Left cardiac atrium (tissue), 4 donors: ENCODE measurements around the gene FABP7. TPM values are rescaled to one million over a fixed set of nuclear protein-coding genes. Genes with fewer than 3 reads are reported as not detected.

Experiments used
- ATAC-seq, 2 donors: fragments of 200-7000 bp; cut with Tn5 transposase; one replicate each; pipeline ENCODE4 v1.9.1; 2020; ENCODE audit warnings: mild to moderate bottlenecking in 2 of 2, moderate library complexity in 2 of 2
- DNase-seq: peaks from one replicate; pipeline ENCODE4 v3.0.0-alpha.2; 2020
- intact Hi-C, 2 donors: fragments of 100-400 bp; cut with DNase I; formaldehyde crosslinking; loops; one replicate each; pipeline versions ENCODE4 v1.14.1 to v1.15.1; 2022 to 2023
- total RNA-seq, 2 donors: library from RNA; stranded (reverse); fragmentation: NEBNext Ultra II Directional; extraction: Animal tissue kit (Norgen Biotek cat#: 25700); gene quantifications; one replicate each; pipeline ENCODE4 v1.2.1, GENCODE V29; 2021
- donor health status: DM: no; HTN: yes; CAD: no.
- donor health status: DM: no; HTN: yes; CAD: no; lungs with severe emphysema.
- donor health status: DM: yes; HTN: yes; CAD: no.
- donor health status: Dilated cardiomyopathy.

FABP7 gene
- total RNA-seq, 2 donors from 2014 or later, result 0.21 TPM; not detected in 1

GRCh38 chr6:122753000-122753687, 26.4 kb upstream of the FABP7 start:
- intact Hi-C loops, result no loop called here
- DNase-seq (no peak), ATAC-seq (no peak)

GRCh38 chr6:122753688-122754056, 25.8 kb upstream of the FABP7 start:
- DNase-seq (no peak), ATAC-seq (peak in 1 of 2 donors; percentile 53)
- intact Hi-C loops, result no loop called here

DNA sequence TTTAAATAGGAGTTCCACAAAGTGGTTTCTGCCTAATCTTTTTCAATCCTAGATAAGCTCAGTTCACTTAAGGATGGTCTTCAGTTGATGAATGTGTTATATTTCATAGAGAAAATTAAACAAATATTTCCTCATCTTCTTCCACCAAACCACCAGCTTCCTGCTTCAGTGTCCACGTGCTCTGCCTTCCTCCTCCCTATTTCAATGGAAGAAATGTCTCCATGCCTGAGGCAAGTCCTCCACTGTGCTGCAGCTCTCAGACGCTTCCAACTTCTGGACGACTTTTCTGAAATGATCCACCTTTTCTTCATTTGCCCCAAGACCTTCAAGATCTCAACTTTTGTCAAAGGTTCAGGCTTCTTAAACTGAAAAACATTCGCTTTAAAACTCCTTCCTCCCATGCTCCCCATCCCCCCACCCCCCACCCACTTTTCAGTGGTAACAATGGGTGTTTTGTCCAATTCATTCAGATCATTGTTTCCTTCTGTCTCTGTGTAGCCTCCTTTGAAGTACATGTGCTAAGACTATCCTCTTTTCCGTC, 25.3 kb upstream of the FABP7 start:
- no peak for DNase-seq
- intact Hi-C loops, result no loop called here
- ATAC-seq, result no peak

DNA sequence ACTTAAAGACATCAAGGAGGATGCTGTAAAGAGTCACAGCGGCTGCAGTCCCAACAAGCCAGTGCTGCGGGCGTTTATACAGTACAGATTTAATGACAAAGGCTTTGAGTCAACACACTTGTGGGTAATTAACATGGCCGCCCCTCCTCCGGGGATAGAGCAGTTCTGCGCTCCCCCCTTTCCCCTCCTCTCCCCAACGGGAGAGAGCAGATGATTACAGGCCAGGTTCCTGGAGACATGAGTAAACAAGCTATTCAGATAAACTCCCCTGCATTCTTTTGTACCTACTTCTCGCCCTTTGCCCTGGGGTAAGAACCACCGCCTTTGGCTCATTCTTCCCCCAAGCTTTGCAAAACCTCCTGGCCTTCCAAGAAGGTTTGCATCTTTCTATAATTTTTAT, 23.6 kb upstream of the FABP7 start:
- ATAC-seq (no peak), DNase-seq (no peak)
- intact Hi-C loops, result no loop called here

- no peak for ATAC-seq
- DNase-seq, result no peak
- intact Hi-C loops, result no loop called here
These were observed 20.6 kb upstream of the FABP7 start for GRCh38 chr6:122758927-122759334.

GRCh38 chr6:122760330-122760729, 19.2 kb upstream of the FABP7 start:
- ATAC-seq (no peak), DNase-seq (no peak)
- intact Hi-C loops, result no loop called here

- intact Hi-C loops, result no loop called here
These were observed 13.3 kb upstream of the FABP7 start for GRCh38 chr6:122766256-122766655.

GRCh38 chr6:122770835-122771601, 8.5 kb upstream of the FABP7 start:
- intact Hi-C loops, result no loop called here
- DNase-seq (no peak), ATAC-seq (no peak)

More at GRCh38 chr6:122766256-122766655, 13.3 kb upstream of the FABP7 start:
- ATAC-seq, result no peak
- no peak for DNase-seq

GRCh38 chr6:122772724-122773415, 6.6 kb upstream of the FABP7 start:
- intact Hi-C loops, result no loop called here
- ATAC-seq, result no peak
- no peak for DNase-seq

DNA sequence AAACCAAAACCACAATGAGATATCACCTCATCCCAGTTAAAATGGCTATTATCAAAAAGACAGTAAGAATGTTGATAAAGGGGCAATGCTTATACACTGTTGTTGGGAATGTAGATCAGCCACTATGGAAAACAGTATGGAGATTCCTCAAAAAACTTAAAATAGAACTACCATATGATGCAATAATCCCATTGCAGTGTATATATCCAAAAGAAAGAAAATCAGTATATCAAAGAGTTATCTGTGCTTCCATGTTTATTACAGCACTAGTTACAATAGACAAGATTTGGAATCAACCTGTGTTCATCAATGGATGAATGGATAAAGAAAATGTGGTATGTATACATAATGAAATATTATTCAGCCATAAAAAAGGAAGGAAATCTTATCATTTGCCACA, 3.5 kb upstream of the FABP7 start:
- DNase-seq (no peak), ATAC-seq (no peak)
- intact Hi-C loops, result no loop called here

GRCh38 chr6:122778302-122778701, 1.2 kb upstream of the FABP7 start:
- intact Hi-C loops, result no loop called here
- DNase-seq, result no peak
- no peak for ATAC-seq

- ATAC-seq (no peak), DNase-seq (no peak)
- intact Hi-C loops, result no loop called here
These were observed 393 bp upstream of the FABP7 start for GRCh38 chr6:122778985-122779661.

DNA sequence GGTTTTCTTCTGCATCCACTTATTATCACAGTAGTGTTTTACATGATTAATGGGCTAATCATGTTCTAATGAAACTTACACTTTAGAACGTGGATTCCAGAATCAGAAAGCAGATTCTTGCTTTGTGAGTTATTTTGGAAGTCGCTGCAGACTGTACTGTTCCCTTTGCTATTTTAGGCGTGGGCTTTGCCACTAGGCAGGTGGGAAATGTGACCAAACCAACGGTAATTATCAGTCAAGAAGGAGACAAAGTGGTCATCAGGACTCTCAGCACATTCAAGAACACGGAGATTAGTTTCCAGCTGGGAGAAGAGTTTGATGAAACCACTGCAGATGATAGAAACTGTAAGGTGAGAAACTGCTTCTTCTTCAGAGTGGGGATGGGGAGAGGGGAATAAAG, 598 bp downstream of the FABP7 start:
- ATAC-seq (no peak), DNase-seq (no peak)
- intact Hi-C loops, result no loop called here

DNA sequence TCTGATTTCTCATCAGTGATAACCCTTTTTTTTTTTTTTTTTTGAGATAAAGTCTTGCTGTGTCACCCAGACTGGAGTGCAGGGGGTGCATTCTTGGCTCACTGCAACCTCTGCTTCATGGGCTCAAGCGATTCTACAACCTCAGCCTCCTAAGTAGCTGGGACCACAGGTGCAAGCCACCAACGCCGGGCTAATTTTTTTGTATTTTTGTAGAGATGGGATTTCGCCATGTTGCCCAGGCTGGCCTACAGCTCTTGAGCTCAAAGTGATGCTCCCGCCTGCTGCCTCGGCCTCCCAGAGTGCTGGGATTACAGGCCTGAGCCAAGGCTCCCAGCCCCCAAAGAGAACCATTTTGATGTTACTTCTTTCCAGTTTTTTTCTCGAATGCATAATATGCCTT, 2.2 kb downstream of the FABP7 start:
- intact Hi-C loops, result no loop called here
- ATAC-seq, result no peak
- no peak for DNase-seq

DNA sequence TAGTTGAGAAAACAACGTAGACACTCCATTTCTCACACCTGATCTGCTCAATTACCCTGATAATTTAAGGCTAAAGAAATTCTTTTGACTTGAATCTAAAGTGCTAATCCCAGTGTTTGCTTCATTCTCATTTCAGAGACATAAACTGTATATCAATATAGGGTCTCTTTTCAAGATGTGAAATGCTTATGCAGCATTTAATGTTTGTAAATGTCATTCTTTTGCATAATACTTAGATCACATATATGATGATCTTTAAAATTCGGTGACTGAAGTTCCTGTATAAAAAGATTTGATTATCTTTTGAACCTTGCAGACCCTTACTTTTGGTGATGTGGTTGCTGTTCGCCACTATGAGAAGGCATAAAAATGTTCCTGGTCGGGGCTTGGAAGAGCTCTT, 3.9 kb downstream of the FABP7 start:
- intact Hi-C loops, result no loop called here
- ATAC-seq, result no peak
- DNase-seq, result no peak

DNA sequence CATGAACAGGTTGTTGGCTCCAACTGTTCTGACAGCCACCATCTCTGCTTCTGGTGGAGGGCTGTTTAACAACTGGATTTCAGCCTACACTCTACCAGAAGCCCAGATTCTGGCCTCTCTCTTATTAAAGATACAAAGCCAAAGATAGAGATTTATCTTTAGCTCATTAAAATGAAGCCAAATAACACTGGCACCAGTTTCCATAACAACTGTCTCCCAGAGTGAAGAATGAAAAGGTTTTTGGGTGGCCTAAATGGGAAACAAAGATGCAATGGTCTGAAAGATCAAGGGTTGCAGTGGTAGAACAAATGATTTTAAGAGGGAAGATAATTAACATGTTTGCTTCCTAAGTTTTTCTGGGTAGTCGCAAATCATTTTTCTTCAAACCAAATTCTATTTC, 6.4 kb downstream of the FABP7 start:
- intact Hi-C loops, result no loop called here
- no peak for DNase-seq
- no peak for ATAC-seq

- ATAC-seq (no peak), DNase-seq (no peak)
- intact Hi-C loops, result no loop called here
These were observed 8.2 kb downstream of the FABP7 start for GRCh38 chr6:122787721-122788120.

DNA sequence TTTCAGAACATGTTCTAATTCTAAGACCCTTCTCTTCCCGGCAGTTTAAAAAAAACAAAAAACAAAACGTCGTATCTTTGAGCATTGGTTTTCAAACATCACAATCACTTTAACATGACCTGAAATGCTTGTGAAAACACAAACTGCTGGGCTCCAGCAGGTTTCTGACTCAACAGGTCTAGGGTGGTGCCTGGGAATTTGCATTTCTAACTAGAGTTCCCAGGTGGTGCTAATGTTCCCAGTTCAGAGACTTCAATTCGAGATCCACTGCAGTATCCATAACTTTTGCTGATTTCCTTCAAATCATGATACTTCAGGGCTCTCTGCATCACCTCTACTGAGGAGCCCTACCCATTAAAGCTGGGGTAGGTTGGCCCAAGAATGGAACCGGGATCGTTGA, 8.7 kb downstream of the FABP7 start:
- intact Hi-C loops, result no loop called here
- DNase-seq, result no peak
- no peak for ATAC-seq

- intact Hi-C loops, result no loop called here
- ATAC-seq, result no peak
- DNase-seq, result no peak
These were observed 9.2 kb downstream of the FABP7 start for GRCh38 chr6:122788663-122789181.
